Right lung (tissue), 5 donors: ENCODE data around the gene DHX8. TPM values are rescaled to one million over a fixed set of nuclear protein-coding genes. Genes with fewer than 3 reads are reported as not detected.
A peak's percentile ranks its signal among the peaks of the same experiment; 100 is the strongest.

ENCODE experiments used
- DNase-seq, 2 donors: peaks; one replicate each; pipeline ENCODE4 v3.0.0-alpha.2; 2013
- polyA plus RNA-seq, 5 donors: library from polyadenylated mRNA; unstranded; fragments of 120-200 nt; gene quantifications; one replicate each; pipeline versions ENCODE4 v1.2.1 to v1.2.3, GENCODE V29; 2013; ENCODE audit warnings: inconsistent platforms in 1 of 5, low replicate concordance in 1 of 5; ENCODE audit not compliant: insufficient read length in 5 of 5, insufficient read depth in 1 of 5

The DHX8 gene
- polyA plus RNA-seq, 5 donors: 37.9 to 44.1 (median 42.4) TPM

GRCh38 chr17:43546319-43547188, 62.8 kb downstream of the DHX8 start, which contains the start of gene ETV4:
Gene ETV4 (minus strand): TSS chr17:43546340. CDS start chr17:43545617, 723 bp downstream.
- peak; percentile 87 to 88 for DNase-seq

DNA sequence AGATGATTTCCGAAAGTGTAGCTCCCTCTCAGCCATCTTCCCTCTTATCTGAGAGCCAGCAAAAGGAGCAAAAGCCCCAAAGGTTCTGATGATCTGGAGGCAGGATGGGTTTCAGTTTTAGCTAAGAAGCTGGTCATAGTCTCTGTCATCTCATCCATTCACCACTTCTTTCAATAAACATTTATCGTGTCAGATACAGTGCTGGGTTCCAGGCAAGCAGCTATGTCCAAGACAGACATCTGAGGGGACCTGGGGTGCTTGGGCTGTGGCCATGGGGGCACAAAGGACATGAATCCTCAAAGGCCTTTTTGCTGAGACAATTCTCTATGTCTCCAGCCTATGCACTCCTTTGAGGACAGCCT, 63.4 kb downstream of the DHX8 start:
- no peak for DNase-seq

DNA sequence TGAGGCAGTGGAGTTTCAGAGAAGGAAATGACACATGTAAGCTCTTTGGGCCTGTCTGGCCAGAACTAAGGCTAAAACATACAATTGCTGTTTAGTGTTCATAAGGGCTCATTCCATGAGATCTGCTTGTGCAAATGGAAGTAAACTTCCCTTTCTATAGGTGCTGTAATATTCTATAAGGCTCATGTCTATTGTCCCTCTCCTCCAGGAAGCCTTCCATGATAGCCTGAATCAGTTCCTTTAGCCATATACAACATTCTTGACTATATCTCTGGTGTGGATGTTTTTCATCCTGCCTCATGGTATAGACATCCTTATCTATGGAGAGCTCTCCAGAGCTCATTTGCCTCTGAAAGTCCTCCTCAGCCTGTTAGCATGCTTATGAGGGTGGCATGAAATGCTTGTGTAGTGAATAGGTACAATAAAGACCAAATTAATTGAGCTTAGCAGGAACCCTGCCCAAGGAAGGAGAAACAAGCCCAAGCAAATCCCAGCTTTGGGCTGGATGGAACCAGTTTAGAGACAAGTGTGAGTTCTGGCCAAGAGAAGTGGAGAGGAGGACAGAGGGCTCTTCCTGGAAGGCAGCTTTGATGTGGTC, 64.0 kb downstream of the DHX8 start:
- DNase-seq: no peak

- no peak for DNase-seq
Observed at GRCh38 chr17:43548689-43549379, 65.1 kb downstream of the DHX8 start.

GRCh38 chr17:43549496-43549895, 65.7 kb downstream of the DHX8 start:
- DNase-seq: no peak

DNA sequence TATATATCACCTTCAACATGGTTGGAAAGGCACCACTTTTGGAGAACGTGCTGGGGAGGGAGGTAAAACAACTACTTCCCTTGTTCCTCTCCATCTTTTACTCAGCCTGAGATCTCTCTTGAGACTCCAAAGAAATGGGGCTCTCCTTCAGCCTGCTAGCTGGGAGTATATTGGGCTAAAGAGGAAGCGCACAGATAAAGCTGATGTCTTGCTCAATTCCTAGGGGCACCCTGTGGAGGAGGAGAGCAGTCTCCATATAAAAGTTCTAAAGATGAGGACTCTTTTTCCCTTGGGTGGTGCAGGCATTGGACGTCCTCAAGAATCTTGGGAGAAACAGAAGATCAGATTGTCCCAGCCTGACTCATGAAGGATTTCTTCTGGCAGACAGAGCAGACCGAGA, 67.0 kb downstream of the DHX8 start:
- DNase-seq: no peak

GRCh38 chr17:43552229-43552837, 68.6 kb downstream of the DHX8 start:
- DNase-seq: no peak

DNA sequence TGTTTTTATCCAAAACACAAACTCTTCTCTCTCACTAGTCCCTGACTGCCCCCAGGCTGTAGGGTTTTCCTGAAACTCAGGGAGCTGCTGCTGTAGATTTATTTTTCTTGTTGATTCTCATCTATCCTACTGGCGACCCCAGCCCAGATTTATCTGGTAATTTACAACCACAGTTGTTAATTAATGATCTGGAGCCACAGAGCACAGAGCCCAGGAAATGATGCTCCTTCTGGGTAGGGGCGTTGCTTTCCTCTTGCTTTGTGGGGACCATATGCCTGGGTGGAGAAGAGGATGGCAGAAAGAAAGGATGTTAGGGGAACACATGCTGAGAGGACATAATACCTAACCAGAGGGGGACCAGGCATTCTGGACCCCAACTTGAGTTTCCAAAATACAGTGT, 69.8 kb downstream of the DHX8 start:
- no peak for DNase-seq

- DNase-seq: no peak
Observed at GRCh38 chr17:43554857-43555256, 71.1 kb downstream of the DHX8 start.

GRCh38 chr17:43556292-43556691, 72.5 kb downstream of the DHX8 start:
- DNase-seq: no peak

- DNase-seq: no peak
Observed at GRCh38 chr17:43558805-43559160, 75.0 kb downstream of the DHX8 start.

DNA sequence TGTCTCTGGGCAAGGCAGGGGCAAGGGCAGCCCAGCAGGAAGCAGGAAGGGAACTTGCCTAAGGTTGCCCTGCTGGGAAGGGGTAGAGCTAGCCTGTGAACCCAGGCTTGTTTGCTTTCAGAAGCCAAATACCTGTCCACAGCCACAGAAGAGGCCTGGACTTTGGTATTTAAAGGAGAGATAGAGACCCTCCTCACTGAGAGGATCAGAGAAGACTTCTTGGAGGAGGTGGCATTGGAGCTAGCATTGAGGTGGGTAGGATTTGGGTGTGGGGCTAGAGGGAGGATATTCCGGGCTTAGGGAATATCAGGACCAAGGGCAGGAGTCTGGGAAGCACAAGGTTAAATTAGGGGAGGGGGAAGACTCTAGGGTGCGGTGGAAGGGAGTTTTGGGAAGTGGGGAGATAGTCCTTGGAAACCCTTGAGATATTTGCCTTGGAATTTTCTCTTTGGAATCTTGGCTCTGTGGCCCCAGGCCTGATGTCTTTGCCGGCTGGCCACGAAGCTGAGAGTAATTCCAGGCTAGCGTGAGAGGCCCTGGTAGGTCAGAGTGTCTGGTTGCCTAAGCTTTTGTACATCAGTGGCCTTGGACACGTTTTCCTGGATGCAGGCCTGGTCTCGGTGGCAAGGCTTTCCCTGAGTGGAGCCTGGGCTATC, 75.5 kb downstream of the DHX8 start:
- no peak for DNase-seq

- DNase-seq: no peak
Observed at GRCh38 chr17:43560461-43561427, 77.0 kb downstream of the DHX8 start.

DNA sequence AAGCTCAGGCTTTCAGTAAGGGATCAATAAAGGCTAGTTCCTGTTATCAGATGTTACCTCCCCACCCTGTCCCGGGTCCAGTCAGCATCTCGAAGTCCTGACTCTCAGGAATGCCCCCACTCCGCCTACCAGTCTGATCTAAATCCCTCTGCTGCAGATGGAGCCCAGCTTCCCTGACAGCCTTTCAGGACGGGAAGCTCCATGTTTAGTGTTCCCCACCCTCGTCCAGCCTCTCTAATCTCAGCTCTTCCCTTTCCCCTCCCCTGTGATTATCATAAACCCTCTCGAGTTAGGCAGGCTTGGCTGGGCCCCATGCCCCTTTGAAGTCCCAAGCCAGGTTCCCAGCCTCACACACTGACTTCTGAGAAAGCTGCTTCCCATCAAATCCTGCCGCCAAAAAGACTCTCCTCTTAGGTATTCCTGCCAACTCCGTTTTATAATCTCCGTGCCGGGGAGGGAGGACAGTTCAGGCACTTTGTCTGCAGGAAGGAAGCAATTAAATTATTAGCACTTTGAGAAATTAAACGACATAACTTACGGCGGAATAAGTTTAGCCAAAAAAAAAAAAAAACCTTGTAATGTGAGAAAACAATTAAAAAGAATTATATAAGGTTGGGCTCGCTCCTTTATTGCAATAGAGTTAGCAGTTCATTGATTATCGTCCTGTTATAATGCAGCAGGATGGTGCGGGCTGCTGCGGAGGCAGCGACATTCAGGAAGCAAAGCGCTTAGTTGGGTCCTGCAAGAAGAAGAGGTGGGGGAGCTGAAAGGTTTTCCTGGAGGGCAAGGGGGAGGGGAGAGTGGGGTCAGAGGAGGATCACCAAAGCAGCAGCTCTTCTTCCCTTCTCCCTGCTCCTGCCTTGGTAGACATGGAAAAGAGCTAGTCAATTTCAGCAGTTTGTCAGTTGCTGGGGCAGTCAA, 79.2 kb downstream of the DHX8 start:
- no peak for DNase-seq

- DNase-seq: no peak
Observed at GRCh38 chr17:43563600-43564594, 80.1 kb downstream of the DHX8 start.

- DNase-seq: no peak
Observed at GRCh38 chr17:43568506-43569082, 84.8 kb downstream of the DHX8 start.

- DNase-seq: no peak
Observed at GRCh38 chr17:43570518-43570928, 86.7 kb downstream of the DHX8 start.
